ENCODE measurements around the gene BIRC3. TPM values are rescaled to one million over a fixed set of nuclear protein-coding genes. Genes with fewer than 3 reads are reported as not detected.
A peak's percentile ranks its signal among the peaks of the same experiment; 100 is the strongest.

The BIRC3 gene
- polyA plus RNA-seq, 2 of the 4 experiments (the other 2 are of a cell fraction), result 11.3 to 17.5 TPM

DNA sequence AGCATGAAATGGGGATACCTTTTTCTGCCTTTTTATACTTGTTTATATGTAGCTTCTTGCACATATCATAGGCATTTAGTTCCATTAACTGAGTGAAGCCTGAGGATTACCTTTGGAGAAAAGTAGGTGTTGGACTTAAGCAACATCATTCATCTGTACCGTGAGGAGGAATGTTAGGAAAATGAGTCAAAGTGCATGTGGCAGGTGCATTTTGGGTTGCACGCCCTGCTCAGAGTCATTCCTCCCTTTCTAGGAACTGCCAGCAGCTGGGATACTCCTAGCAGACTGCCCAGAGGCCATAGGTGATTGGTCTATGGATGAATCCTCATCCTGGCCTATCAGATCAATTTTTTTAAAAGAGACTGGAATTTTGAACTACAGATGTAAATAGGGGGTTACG, 33.3 kb upstream of the BIRC3 start:
- H3K9me3 ChIP-seq, result no peaks in the 10 kb centered on the region
- 77% methylated on average over 3 of the region's 3 CpGs for WGBS (ENCODE audit: missing lambda C conversion rate)
- TF ChIP-seq, protein P1, sequence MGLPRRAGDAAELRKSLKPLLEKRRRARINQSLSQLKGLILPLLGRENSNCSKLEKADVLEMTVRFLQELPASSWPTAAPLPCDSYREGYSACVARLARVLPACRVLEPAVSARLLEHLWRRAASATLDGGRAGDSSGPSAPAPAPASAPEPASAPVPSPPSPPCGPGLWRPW (IDR thresholded peaks at IDR 0.05), result no peak
- TF ChIP-seq, protein P2, sequence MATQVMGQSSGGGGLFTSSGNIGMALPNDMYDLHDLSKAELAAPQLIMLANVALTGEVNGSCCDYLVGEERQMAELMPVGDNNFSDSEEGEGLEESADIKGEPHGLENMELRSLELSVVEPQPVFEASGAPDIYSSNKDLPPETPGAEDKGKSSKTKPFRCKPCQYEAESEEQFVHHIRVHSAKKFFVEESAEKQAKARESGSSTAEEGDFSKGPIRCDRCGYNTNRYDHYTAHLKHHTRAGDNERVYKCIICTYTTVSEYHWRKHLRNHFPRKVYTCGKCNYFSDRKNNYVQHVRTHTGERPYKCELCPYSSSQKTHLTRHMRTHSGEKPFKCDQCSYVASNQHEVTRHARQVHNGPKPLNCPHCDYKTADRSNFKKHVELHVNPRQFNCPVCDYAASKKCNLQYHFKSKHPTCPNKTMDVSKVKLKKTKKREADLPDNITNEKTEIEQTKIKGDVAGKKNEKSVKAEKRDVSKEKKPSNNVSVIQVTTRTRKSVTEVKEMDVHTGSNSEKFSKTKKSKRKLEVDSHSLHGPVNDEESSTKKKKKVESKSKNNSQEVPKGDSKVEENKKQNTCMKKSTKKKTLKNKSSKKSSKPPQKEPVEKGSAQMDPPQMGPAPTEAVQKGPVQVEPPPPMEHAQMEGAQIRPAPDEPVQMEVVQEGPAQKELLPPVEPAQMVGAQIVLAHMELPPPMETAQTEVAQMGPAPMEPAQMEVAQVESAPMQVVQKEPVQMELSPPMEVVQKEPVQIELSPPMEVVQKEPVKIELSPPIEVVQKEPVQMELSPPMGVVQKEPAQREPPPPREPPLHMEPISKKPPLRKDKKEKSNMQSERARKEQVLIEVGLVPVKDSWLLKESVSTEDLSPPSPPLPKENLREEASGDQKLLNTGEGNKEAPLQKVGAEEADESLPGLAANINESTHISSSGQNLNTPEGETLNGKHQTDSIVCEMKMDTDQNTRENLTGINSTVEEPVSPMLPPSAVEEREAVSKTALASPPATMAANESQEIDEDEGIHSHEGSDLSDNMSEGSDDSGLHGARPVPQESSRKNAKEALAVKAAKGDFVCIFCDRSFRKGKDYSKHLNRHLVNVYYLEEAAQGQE (IDR thresholded peaks at IDR 0.05), result no peak
- ChIA-PET POLR2A (no interaction called here), CTCF (interaction anchor here (0.5 to 1.6 kb wide), 6 partner anchors 10 to 382 kb away, joined by 3 to 6 read pairs (median 4); no protein-coding TSS in a partner anchor)
- FAIRE-seq (no peak), ATAC-seq (no peak), DNase-seq (ENCODE audit: low read depth in 1 of 2, low spot score in 1 of 2) (no peak)
- H3K27ac ChIP-seq, result no peak overlapping the region
- no peak overlapping the region for H3K4me2 ChIP-seq
- no peak overlapping the region for H3K4me3 ChIP-seq
- peaks cover 24% of the 10 kb centered on the region; the same call in 2 of the 3 replicates for H3K4me1 ChIP-seq

DNA sequence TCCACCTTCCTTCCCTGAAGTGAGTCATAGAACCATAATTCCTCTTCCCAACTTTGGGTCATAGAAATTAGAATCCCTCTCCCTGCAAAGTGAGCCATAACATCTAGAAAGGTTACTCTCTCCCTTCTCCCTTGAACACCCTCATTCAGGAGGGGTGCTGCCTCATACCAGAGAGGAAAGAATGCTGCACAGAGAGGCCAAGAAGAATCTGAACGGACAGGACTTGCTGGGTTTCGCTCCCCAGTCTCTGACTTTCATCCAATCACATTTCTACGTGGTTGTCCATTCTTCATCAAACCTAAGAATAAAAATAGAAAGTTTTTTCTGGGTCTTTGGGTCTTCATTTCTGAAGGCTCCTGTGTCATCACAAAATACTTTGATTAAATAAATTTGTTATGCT, 31.0 kb upstream of the BIRC3 start:
- Histone ChIP-seq H3K4me1 (peaks cover 24% of the 10 kb centered on the region; the same call in 2 of the 3 replicates), H3K27ac (no peak overlapping the region), H3K9me3 (no peaks in the 10 kb centered on the region), H3K4me2 (no peak overlapping the region), H3K4me3 (no peak overlapping the region)
- no peak for TF ChIP-seq ZNF302 (CRISPR knock-in tag; IDR thresholded peaks at IDR 0.05)
- TF ChIP-seq FOSB (CRISPR knock-in tag; IDR thresholded peaks at IDR 0.05), result no peak
- no peak for TF ChIP-seq NPAS2 (CRISPR knock-in tag; IDR thresholded peaks at IDR 0.05; ENCODE audit: borderline replicate concordance)
- TF ChIP-seq TP53 (CRISPR knock-in tag; IDR thresholded peaks at IDR 0.05), result no peak
- FAIRE-seq (no peak), DNase-seq (ENCODE audit: low read depth in 1 of 2, low spot score in 1 of 2) (no peak), ATAC-seq (no peak)
- CTCF ChIA-PET, result interaction anchor here (2.3 kb wide), 1 partner anchor 8 kb away, joined by 7 read pairs; no protein-coding TSS in a partner anchor
- 88% methylated on average over 3 of the region's 3 CpGs for whole genome bisulfite sequencing (ENCODE audit: missing lambda C conversion rate)
- POLR2A ChIA-PET, result no interaction called here

DNA sequence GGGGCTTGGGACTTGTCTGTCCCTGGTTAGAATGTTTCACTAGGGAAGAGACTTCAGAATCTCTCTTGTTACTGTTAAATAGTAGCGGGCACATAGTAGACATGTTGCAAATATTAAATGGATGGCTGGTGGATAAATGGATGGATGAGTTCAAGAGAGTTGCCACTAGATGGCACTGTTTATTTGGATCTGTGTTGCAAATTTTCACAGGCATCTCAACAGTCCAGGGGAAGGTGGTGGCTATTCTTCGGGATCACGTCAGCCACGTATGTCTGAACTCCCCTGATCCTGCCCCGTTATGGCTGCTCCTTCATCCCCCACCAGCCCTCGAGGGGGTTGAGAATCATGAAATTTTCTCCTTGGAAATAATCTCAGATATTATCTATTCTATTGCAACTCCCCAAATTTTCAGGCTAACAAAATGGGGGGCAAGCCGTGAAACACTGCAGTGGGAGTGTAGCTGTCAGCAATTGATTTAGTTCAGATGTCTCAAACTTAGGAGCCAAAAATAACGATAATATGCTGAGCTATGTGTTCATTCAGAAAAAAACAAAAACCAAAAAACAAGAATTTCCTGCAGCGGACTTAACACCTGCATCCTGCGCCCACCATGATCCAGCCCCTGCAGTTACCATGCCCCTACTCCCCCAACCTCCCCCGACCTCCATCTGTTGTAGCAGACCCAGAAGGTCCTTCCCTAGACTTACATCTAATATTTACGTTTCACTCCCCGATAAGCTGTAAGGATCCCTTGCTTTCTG, 29.1 kb upstream of the BIRC3 start:
- ATAC-seq (peak; percentile 89 to 95), DNase-seq (ENCODE audit: low read depth in 1 of 2, low spot score in 1 of 2) (peak; percentile 66 to 80), FAIRE-seq (no peak)
- ChIA-PET CTCF (interaction anchor here (0.6 to 4.8 kb wide), 21 partner anchors 8 to 390 kb away, joined by 3 to 38 read pairs (median 4); partner anchors contain the start of gene BIRC3), POLR2A (no interaction called here)
- Histone ChIP-seq H3K4me1 (peaks cover 28% of the 10 kb centered on the region; the same call in 2 of the 3 replicates), H3K4me3 (no peak overlapping the region; the same call in 2 of the 3 replicates), H3K4me2 (peak overlapping the region; percentile 66), H3K9me3 (no peaks in the 10 kb centered on the region), H3K27ac (peak overlapping the region; percentile 57 to 72; a peak in 5 of 6 replicates)
- WGBS (ENCODE audit: missing lambda C conversion rate), result 37% methylated on average over 13 of the region's 13 CpGs
- TF ChIP-seq, protein P3, sequence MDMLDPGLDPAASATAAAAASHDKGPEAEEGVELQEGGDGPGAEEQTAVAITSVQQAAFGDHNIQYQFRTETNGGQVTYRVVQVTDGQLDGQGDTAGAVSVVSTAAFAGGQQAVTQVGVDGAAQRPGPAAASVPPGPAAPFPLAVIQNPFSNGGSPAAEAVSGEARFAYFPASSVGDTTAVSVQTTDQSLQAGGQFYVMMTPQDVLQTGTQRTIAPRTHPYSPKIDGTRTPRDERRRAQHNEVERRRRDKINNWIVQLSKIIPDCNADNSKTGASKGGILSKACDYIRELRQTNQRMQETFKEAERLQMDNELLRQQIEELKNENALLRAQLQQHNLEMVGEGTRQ (IDR thresholded peaks at IDR 0.05), result no peak
- TF ChIP-seq ESRRA (IDR thresholded peaks at IDR 0.05; ENCODE audit: borderline replicate concordance, low read length), result no peak
- TF ChIP-seq, protein P4, sequence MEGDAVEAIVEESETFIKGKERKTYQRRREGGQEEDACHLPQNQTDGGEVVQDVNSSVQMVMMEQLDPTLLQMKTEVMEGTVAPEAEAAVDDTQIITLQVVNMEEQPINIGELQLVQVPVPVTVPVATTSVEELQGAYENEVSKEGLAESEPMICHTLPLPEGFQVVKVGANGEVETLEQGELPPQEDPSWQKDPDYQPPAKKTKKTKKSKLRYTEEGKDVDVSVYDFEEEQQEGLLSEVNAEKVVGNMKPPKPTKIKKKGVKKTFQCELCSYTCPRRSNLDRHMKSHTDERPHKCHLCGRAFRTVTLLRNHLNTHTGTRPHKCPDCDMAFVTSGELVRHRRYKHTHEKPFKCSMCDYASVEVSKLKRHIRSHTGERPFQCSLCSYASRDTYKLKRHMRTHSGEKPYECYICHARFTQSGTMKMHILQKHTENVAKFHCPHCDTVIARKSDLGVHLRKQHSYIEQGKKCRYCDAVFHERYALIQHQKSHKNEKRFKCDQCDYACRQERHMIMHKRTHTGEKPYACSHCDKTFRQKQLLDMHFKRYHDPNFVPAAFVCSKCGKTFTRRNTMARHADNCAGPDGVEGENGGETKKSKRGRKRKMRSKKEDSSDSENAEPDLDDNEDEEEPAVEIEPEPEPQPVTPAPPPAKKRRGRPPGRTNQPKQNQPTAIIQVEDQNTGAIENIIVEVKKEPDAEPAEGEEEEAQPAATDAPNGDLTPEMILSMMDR (IDR thresholded peaks at IDR 0.05), result peak; percentile 70
- TF ChIP-seq, protein P1 (IDR thresholded peaks at IDR 0.05), result no peak
- no peak for TF ChIP-seq ZSCAN20 (CRISPR knock-in tag; IDR thresholded peaks at IDR 0.05)
- peak; percentile 76 to 83 for TF ChIP-seq RAD21 (conservative IDR thresholded peaks at IDR 0.05 in 1 of 2, IDR thresholded peaks at IDR 0.05 in 1 of 2)
- 0 out of 4 replicates have a peak, but pooled peaks of 1 of the 2 experiments have one; percentile 10 for TF ChIP-seq CEBPB (IDR thresholded peaks at IDR 0.05)
- TF ChIP-seq, protein P5, sequence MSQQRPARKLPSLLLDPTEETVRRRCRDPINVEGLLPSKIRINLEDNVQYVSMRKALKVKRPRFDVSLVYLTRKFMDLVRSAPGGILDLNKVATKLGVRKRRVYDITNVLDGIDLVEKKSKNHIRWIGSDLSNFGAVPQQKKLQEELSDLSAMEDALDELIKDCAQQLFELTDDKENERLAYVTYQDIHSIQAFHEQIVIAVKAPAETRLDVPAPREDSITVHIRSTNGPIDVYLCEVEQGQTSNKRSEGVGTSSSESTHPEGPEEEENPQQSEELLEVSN (IDR thresholded peaks at IDR 0.05; ENCODE audit: borderline replicate concordance, low read depth), result no peak
- TF ChIP-seq NPAS2 (CRISPR knock-in tag; IDR thresholded peaks at IDR 0.05; ENCODE audit: borderline replicate concordance), result no peak
- TF ChIP-seq SMC3 (IDR thresholded peaks at IDR 0.05), result peak; percentile 65
- TF ChIP-seq, protein P6, sequence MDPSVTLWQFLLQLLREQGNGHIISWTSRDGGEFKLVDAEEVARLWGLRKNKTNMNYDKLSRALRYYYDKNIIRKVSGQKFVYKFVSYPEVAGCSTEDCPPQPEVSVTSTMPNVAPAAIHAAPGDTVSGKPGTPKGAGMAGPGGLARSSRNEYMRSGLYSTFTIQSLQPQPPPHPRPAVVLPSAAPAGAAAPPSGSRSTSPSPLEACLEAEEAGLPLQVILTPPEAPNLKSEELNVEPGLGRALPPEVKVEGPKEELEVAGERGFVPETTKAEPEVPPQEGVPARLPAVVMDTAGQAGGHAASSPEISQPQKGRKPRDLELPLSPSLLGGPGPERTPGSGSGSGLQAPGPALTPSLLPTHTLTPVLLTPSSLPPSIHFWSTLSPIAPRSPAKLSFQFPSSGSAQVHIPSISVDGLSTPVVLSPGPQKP (IDR thresholded peaks at IDR 0.05; ENCODE audit: low read depth, low read length), result no peak
